NCI-H2227 treated with DMSO at 0.1 percent for 48 hours (cell line): ENCODE results near the gene PEBP1.
A peak's percentile ranks its signal among the peaks of the same experiment; 100 is the strongest.
"Not testable (repeated sequence)": the region's sequence is repeated elsewhere in the genome, so short reads cannot be mapped to it uniquely, and the experiment has no call there.

Source experiments
- DNase-seq: peaks from one replicate; lab custom pipeline; 2025; lab: John Stamatoyannopoulos, UW

PEBP1 gene

DNA sequence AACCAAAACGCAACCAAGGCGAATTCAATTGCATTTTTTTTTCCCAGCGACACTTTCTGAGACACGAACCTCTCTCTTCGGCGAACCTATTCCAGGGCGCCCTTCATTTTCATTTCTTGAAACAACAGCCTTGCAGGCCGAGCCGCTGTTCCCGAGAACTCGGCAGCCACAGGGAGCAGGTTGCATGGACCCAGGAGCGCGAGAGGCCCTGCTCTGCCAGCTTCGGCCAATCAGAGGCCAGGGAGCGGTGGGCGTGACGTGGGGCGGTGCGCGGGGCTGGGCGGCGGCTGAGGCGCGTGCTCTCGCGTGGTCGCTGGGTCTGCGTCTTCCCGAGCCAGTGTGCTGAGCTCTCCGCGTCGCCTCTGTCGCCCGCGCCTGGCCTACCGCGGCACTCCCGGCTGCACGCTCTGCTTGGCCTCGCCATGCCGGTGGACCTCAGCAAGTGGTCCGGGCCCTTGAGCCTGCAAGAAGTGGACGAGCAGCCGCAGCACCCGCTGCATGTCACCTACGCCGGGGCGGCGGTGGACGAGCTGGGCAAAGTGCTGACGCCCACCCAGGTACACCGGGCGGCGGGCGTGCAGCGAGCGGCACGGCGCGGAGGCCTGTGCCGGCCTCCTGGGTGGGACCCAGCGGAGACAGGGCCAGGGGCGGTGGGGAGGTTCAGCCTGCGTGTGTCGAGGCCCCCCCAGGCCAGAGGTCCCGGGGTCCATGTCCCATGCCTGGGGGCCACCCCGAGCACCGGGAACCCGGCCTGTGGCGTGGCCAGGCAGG, at the start of gene PEBP1:
Gene PEBP1, plus strand, starts transcription at position 337 of the 771 bp plus-strand sequence. Its CDS starts 86 bp downstream, at position 423.
- peak; percentile 89 for DNase-seq

DNA sequence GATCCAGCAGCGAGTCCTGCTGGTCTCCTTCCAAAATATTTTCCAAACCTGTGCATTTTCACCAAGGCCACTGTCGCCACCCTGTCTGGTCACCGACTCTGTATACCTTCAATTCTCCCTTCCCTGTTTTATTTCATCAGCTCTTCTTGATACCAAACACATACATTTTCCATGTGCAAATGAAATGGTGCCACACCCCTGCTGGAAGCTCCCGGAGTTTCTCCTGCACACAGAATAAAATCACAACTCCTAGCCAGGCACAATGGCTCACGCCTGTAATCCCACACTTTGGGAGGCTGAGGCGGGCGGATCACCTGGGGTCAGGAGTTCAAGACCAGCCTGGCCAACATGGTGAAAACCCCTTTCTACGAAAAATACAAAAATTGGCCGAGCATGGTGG, 46.1 kb upstream of the PEBP1 start:
- DNase-seq, result no peak

DNA sequence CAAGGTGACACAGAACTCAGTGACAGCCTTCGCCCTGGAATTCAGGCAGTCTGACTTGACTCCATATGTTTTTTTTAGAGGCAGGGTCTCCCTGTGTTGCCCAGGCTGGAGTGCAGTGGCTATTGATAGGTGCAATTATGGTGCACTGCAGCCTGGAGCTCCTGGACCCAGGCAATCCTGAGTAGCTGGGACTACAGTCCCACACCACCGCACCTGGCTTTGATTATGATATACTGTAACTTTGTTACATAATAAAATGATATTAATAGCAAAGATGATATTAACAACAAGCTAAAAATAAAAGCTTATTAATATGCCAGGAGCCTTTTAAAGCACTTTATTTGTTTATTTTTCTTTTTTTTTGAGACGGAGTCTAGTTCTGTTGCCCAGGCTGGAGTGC, 41.9 kb upstream of the PEBP1 start:
- no peak for DNase-seq

DNA sequence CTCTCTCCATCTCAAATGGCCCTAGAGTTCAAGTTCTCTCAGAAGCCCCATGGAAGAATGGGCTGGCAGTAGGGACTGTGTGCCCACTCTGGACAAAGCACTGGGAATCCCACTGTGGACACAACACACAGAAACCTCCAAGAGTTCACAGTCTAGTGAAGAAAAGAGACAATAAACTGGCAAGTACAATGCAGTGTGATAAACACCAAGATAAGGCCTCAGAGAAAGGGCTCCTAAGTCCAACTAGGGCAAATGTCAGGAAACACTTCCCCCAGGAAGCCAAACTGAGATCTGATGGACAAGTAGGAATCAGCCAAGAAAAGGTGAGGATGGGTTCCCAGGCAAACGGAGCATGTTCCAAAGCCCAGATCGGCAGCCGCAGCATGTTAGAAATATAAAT, 37.5 kb upstream of the PEBP1 start:
- DNase-seq, result no peak

DNA sequence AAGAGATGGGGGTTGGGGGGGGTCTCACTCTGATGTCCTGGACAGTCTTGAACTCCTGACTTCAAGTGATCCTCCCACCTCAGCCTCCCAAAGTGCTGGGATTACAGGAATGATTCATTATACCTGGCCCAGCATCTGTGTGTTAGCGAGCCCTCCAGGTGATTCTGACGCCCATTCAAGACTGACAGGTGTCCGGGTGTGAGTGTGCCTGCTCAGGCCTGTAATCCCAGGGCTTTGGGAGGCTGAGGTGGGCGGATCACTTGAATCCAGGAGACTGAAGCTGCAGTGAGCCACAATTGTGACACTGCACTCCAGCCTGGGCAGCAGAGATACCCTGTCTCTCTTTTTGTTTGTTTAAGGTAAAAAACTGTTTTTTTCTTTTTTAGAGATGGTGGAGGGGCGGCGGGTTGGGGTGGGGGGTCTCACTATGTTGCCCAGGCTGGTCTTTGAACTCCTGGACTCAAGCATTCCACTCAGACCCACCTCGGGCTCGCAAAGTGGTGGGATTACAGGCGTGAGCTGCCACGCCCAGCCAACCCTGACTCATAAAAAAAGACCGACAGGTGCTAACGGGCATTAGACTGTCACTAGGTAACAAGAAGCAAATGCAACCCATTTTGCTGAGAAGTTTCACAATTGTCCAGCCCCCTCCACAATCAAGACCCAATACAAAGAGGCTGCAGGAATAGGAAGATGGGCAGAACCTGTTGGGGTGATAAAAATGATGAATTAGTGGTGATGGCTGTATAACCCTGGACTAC, 36.8 kb upstream of the PEBP1 start:
- DNase-seq, result no peak

DNA sequence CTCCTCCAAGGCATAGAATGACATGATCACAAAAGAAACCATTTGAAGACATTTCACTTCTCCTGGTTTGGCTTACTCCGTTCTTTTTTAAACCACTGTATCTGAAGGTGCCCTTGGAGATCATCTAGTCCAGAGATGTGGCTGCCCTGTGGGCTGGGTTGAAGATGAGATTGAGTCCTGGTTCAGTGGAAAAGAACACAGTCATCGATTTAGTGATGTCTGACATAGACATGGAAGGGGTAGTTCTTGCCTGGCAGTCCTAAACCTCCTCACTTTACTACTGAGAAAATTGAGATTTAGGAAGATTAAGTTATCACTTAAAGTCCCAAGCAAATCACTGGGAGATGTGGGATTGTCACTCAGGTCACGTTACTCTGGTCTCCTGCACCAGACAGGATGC, 34.9 kb upstream of the PEBP1 start:
- no peak for DNase-seq

DNA sequence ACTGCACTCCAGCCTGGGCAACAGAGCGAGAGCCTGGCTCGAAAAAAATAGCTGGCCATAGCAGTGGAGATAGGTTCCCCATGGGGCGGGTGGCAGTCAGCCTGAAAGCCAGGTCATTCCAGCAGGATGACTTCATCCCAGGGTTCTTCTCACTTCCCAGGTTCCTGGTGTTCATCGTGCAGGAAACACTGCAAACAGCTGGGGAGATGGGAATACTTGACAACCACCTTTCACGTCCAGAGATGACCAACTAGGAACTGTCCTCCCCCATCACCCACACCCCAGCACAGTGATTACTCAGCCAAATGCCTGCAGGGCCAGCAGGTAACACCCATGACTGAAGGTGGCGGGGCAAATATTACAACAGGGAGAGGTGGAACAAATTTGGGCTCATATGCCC, 33.9 kb upstream of the PEBP1 start:
- no peak for DNase-seq

DNA sequence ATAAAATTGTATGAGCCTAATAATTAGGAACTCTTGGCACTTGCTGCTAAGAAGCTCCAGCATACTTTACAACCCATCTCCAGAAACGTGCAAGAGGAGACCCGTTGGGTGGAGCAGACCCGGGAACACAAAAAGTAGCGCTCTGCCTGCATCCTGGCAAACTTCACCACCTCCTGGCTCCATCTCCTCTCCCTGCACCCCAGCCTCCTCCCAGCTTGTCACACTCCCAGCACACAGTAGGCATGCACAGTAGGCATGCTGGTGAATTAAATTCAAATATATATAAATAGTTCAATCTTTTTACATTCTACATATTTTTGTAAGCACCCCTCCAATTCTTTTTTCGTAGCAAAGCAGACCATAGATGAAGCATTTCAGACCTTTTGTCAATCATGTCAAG, 33.3 kb upstream of the PEBP1 start:
- DNase-seq, result no peak

DNA sequence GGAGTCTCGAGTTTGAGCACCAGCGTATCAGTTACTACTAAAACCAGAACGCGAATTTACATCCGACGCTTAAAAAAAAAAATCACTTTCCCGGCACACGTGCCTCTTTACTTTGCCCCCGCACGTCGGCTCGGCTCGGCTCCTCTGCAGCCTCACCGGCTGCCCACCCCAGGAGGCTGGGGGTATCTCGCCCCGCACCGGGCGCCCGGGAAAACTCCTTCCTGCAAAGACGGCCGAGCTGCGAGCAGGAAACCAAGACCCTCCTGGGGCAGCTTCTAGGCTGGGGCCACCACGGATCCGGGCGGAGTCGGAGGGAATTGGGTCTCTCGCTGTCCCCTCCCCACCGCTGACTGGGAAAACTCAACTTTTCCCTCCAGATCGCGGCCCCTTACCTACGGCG, 32.7 kb upstream of the PEBP1 start:
- DNase-seq, result peak; percentile 35

DNA sequence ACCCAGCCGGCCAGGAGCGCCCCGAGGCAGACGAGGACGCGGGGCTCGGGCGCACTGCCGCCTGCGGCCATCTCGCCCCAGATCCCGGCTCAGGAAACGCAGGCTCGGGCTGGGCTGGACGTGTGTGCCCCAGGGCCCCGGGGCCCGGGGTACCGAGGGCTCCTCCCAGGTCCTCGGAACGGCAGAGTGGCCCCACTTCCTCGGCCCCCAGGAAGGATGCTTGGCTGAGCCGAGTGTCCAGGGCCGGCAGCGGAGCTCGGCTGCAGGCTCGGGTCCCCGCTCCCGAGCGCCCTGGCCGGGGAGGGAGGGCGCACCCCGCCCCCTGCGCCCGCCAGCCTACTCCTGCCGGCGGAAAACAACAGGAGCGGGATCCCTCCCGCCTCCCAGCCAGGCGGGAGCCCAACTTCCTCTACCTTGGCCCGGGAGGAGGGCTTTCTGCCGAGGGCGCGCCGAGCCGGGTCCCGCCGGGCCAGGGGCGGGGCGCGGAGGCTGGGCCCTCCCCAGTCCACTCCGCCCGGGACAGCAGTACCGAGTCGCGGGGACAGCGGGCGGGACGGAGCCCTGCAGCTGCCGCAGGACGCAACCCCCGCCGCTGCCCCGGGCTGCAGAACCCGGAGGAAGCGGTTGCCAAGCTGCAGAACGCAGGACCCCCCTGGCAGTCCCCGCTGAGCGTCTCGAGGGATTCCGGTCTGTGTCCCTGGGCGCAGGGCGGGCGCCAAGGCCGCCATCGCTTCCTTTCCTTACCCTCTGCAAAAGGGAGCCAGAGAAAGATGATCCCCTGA, 32.1 kb upstream of the PEBP1 start, which contains the start of gene VSIG10:
Gene VSIG10, minus strand, starts transcription at position 411 of the 782 bp plus-strand sequence. Its CDS starts 340 bp downstream, at position 71.
- peak; percentile 60 for DNase-seq

DNA sequence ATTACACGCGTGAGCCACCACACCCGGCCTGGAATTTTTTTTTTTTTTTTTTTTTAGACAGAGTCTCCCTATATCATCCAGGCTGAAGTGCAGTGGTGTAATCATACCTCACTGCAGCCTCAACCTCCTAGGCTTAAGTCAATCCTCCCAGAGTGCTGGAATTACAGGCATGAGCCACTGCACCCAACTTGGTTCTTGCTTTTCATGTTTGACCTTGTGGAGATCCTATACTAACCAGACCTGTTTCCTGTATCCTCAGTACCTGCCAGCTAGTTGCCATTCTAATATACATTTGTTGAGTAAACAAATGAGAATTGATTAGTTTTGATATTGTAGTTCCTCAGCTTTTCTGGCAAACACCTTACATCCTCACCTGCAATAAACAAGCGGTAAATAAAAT, 28.9 kb upstream of the PEBP1 start:
- DNase-seq, result no peak

DNA sequence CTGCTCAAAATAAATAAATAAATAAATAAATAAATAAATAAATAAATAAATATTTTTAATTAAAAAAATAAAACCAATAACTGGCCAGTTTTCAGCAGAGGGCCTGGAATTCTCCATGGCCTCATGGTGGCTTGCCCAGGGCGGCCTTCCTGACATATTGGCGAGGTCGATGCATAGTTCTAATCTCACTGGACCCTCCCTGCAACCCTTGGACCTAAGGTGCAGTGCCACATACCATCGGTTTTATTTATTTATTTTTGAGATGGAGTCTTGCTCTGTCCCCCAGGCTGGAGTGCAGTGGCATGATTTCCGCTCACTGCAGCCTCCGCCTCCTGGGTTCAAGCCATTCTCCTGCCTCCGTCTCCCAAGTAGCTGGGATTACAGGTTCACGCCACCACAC, 28.2 kb upstream of the PEBP1 start:
- no peak for DNase-seq

DNA sequence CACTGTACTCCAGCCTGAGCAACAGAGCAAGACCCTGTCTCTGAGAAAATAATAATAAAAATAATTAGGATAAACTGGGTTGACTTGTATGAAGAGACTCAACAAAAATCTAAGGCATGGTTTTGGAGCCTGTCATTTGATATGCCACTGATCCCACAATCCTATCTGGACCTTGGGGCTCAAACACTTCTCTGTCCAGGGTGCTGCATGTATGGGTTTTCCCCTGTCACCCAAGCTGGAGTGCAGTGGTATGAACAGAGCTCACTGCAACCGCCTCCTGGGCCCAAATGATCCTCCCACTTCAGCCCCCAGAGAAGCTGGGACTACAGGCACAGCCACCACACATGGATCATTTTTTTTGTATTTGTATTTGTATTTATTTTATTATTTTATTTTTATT, 26.8 kb upstream of the PEBP1 start:
- no peak for DNase-seq

DNA sequence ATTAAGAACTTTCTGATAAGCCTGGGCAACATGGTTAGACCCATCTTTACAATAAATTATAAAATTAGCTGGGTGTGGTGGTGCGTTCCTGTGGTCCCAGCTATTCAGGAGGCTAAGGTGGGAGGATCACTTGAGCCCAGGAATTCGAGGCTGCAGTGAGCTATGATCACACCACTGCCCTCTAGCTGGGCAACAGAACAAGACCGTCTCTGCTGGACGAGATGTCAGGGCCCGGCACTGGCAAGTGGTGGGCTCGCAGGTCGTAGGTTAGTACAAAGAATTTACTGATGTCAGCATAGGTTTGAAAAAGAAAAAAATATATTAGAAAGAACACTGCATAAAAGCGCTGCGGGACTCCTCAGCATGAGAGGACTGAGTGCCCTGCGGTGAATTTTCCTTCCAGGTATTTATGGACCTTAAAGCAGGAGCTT, 16.5 kb upstream of the PEBP1 start:
- no peak for DNase-seq

DNA sequence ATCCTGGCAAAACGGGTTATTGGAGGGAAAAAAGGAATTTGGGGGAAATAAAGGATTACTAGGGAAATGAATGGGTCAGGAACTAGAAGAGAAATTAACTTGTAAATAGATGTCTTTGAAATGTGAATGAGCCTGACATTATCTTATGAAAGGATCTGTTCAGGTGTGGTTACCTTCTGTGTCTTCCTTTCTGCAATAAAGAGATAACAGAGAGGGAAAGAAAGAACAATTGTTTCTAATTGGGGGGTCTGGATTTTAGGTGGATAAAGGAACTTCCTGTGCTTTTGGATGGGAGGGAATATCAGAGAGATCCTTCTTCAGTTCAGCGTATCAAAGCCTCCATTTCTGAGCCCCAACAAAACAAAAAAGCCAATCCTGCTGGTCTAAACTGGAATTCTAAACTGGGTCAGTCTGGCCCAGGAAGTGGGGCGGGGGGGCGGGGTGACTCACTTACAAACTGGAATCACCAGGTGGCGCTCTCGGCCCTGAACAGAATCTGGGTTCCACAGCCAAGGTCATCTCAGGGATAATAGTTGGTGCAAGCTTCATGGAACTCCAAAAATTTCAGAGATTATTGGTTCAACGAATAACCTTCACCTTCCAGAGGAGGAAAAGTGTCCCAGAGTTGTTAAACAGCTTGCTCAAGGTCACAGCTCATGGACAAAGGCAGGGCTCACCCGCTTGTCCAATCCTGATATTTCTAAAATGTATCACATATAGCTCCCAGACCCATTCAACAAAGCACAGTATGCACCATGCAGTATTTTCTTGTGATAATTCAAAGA, 15.2 kb upstream of the PEBP1 start:
- peak; percentile 30 for DNase-seq

DNA sequence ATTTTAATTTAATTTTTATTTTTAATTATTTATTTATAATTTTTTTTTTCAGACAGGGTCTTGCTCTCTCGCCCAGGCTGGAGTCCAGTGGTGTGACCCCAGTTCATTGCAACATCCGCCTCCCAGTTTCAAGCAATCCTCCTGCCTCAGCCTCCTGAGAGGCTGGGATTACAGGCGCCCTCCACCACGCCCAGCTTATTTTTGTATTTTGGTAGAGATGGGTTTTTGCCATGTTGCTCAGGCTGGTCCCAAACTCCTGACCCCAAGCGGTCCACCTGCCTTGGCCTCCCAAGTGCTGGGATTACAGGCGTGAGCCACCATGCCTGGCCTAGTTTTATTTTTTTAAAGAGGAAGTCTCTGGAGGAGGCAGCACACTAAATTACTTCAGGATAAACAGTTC, 13.7 kb upstream of the PEBP1 start:
- DNase-seq, result no peak

DNA sequence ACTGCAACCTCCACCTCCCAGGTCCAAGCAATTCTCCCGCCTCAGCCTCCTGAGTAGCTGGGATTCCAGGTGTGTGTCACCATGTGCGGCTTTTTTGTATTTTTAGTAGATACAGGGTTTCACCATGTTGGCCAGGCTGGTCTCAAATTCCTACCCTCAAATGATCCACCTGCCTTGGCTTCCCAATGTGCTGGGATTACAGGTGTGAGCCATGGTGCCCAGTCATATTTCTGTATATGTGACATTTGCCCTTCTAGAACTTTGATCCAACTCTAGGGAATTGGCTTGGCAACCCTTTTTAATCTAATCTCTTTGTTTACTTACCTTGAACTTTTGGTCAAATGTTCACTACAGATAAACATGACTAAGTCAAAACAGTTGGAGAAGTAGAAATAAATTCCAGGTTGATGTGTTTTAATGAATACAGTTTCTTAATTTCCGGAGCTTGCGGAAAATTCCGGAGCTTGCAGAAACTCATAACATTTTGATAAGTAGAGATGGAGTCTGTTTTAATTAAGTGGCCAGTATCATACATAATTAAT, 11.5 kb upstream of the PEBP1 start:
- DNase-seq, result no peak

DNA sequence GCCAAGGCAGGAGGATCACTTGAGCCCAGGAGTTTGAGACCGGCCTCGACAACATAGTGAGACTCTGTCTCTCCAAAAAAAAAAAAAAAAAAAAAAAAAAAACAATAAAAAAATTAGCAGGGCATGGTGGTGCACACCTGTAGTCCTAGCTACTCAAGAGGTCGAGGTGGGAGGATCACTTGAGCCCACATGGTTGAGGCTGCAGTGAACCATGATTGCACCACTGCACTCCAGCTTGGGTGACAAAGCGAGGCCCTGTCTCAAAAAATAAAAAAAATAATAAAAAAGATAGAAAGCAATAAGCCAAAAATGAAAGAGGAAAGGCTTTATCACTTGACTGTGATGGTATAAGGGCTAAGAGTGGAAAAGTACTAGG, 10.2 kb upstream of the PEBP1 start:
- no peak for DNase-seq

DNA sequence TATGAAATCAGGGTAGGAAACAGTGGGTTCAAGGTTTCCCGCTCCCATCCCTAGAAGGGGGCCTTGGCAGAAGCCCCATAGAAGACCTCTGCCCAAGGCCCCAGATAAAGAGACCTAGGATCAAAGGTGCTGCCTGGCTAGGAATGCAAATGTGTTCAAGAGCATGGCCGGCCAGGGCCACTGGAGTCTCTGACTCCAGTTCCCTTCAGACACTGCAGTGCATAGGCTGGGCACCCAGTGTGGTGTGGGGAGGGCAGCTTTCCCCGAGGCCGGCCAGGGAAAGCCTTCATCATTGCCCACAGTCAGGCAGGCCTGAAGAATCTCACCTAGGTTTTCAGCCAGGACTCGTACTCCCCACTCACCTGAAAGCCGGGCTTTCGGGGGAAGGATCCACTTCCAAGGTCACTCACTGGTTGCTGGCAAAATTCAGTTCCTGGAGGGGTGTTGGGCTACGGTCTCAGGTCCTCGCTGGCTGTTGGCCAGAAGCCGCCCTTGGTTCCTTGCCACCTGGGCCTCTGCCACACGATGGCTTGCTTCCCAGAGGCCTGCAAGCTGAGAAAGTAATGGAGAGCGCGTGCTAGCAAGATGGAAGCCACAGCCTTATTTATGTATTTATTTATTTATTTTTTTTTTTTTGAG, 9.7 kb upstream of the PEBP1 start:
- DNase-seq, result no peak

DNA sequence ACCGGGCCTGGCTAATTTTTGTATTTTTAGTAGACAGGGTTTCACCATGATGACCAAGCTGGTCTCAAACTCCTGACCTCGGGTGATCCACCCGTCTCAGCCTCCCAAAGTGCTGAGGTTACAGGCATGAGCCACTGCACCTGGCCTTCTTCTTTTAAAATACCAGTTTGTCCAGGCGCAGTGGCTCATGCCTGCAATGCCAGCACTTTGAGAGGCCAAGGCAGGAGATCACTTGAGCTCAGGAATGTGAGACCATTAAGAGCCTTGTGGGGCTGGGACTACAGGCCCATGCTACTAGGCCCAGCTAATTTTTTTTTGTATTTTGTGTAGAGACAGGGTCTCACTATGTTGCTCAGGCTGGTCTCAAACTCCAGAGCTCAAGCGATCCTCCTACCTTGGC, 8.1 kb upstream of the PEBP1 start:
- no peak for DNase-seq

DNA sequence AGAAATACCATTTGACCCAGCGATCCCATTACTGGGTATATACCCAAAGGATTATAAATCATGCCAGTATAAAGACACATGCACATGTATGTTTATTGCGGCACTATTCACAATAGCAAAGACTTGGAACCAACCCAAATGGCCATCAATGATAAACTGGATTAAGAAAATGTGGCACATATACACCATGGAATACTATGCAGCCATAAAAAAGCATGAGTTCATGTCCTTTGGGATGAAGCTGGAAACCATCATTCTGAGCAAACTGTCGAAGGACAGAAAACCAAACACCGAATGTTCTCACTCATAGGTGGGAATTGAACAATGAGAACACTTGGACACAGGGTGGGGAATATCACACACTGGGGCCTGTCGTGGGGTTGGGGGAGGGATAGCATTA, 6.5 kb upstream of the PEBP1 start:
- DNase-seq, result not testable (repeated sequence)
